HUES48 (cell line): ENCODE measurements around the gene C19orf81.

ENCODE experiments used
- H3K27ac ChIP-seq: one replicate; pipeline ENCODE4 v1.7.0; 2013; ENCODE audit warnings: low read depth, low read length, inconsistent platforms
- H3K27me3 ChIP-seq: 2 replicates; pipeline ENCODE4 v1.6.1; 2013; ENCODE audit warnings: mild to moderate bottlenecking, low read length; ENCODE audit not compliant: control insufficient read depth, insufficient read depth
- H3K36me3 ChIP-seq: 2 replicates; pipeline ENCODE4 v1.6.1; 2013; ENCODE audit warnings: low read length; ENCODE audit not compliant: control insufficient read depth, insufficient read depth
- H3K4me1 ChIP-seq: 2 replicates; pipeline ENCODE4 v1.6.1; 2013; ENCODE audit warnings: mild to moderate bottlenecking, low read length; ENCODE audit not compliant: control insufficient read depth, insufficient read depth
- H3K4me3 ChIP-seq: 2 replicates; pipeline ENCODE4 v1.5.1; 2013; ENCODE audit warnings: mild to moderate bottlenecking, low read depth, low read length
- H3K9ac ChIP-seq: 2 replicates; pipeline ENCODE4 v1.6.1; 2013; ENCODE audit warnings: mild to moderate bottlenecking, low read depth, low read length, moderate library complexity
- H3K9me3 ChIP-seq: 2 replicates; pipeline ENCODE4 v1.6.1; 2013; ENCODE audit warnings: low read length; ENCODE audit not compliant: control insufficient read depth, insufficient read depth

Gene C19orf81

DNA sequence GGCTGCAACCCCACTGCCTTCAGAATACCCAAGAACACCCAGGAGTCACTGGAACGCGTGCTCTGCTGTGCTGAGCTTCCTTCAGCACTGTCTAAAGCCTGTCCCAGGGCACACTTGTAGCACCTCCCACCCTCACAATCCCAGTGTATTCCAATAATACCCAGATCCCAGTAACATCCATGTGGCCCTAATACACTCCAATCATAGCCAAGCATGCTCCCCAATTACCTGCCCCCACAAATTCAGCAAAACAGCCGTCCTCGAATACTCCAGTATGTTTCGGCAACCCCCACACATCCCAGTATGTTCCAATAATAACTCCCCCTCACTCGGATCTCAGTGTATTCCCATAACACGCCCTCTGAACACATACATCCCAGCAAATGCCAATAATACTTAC, 41.2 kb downstream of the C19orf81 start:
- peaks cover 81% of the 10 kb centered on the region for H3K27me3 ChIP-seq
- H3K9me3 ChIP-seq, result no peaks in the 10 kb centered on the region
- no peak overlapping the region for H3K4me3 ChIP-seq
- no peaks in the 10 kb centered on the region for H3K36me3 ChIP-seq
- H3K9ac ChIP-seq, result no peak overlapping the region
- no peak overlapping the region for H3K27ac ChIP-seq
- peaks cover 9% of the 10 kb centered on the region; the same call in 1 of the 2 replicates for H3K4me1 ChIP-seq

DNA sequence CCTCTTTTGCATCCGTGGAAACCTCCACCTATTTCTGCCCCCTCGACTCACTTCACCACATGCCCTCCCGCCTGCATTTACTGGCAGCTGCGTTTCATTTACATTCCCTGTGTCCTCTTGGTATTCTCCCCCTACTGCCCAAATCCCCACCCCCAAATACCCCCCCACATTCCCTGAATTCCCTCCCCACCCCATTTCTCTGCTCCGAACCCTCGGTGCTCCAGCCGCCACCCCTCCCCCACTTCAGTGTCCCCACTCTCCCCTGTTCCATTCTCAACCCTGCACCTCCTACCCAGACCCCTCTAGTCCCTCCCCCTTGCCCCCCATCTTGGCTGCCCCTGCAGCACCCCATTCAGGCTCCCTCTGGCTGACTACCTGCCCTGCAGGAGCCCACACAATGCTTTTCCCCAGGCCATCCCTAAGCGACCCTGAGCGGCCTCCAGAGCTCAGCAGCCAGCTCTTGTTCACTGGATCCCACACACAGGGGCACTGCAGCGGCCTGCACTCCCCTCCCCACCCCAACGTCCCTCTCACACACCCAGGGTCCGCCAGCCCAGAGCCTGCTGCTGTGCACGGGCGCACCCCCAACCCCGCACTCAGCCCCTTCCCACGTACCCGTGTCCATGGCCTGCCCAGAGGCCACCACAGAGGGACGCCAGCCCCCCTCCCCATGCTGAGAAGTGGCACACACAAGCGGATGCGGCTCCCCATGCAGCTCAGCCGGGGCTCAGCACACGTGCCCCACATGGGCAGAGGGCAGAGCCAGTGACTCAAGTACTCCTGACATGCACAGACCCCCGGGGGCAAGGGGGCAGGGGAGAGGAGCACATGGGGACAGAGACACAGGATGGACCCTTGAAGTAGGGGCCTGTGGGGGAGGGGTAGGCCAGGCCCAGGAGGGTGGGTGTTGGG, 44.1 kb downstream of the C19orf81 start:
- H3K4me1 ChIP-seq, result peaks cover 9% of the 10 kb centered on the region; the same call in 1 of the 2 replicates
- H3K27me3 ChIP-seq, result peaks cover 84% of the 10 kb centered on the region
- no peak overlapping the region for H3K27ac ChIP-seq
- H3K4me3 ChIP-seq, result peak overlapping the region; percentile 42
- no peak overlapping the region for H3K9ac ChIP-seq
- H3K36me3 ChIP-seq, result no peaks in the 10 kb centered on the region
- no peaks in the 10 kb centered on the region for H3K9me3 ChIP-seq

DNA sequence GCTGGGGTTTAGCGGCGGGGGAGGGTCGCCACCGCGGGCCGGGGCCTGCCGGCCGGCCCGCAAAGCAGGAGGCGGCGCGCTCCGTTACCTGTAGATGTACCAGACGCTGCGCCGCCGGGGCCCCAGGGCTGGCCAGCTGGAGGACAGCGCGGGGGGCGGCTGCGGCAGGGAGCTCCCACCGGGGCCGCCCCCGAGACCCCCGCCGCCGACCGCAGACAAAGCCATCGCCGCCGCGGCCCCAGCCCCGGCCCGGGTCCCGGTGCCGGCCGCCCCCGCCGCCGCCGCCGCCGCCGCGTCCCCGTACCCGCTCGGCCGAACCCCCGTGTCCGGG, 45.5 kb downstream of the C19orf81 start:
- Histone ChIP-seq H3K9ac (no peak overlapping the region), H3K36me3 (no peaks in the 10 kb centered on the region), H3K9me3 (no peaks in the 10 kb centered on the region), H3K4me1 (peaks cover 9% of the 10 kb centered on the region; the same call in 1 of the 2 replicates), H3K27ac (no peak overlapping the region), H3K4me3 (peak overlapping the region; percentile 42), H3K27me3 (peaks cover 88% of the 10 kb centered on the region)

DNA sequence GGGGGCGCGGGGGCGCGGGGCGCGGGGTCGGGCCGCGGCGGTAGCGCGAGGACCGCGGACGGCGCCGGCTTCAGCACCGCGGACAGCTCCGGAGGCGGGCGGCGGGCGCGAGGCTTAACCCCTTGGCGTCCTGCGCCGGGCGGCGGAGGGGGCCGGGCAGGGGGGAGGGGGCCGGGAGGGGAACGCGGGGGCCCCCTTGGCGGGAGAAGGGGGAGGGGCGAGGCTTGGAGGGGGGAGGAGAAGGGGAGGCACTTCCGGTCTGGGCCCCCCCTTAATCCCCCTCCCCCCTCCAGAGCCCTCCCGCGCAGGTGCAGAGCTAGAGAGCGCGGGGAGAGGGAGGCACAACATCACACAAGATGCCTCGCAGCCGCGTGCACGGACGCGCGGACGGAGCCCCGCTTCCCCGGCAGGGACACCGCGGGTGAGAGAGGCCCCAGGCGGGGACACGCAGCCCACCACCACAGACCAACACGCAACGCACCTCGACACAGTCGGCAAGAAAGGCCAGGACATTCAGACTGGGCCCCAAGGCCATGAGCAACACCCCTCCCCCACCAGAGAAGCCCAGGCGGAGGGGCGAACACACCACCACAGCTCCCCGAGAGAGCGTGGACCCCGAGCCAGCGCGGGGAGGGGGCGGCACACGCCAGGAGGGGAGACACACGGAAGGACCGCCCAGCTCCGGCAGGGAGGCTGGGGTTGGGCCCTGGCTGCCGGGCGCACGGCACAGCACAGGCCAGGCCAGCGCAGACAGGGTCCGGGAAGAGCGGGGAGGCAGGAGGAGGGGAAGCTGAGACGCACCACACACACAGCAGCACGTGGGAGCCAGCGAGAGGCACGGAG, 46.2 kb downstream of the C19orf81 start:
- no peak overlapping the region for H3K27ac ChIP-seq
- peaks cover 88% of the 10 kb centered on the region for H3K27me3 ChIP-seq
- H3K4me1 ChIP-seq, result peaks cover 9% of the 10 kb centered on the region; the same call in 1 of the 2 replicates
- no peak overlapping the region for H3K9ac ChIP-seq
- H3K36me3 ChIP-seq, result no peaks in the 10 kb centered on the region
- no peaks in the 10 kb centered on the region for H3K9me3 ChIP-seq
- peak overlapping the region; percentile 62 for H3K4me3 ChIP-seq

DNA sequence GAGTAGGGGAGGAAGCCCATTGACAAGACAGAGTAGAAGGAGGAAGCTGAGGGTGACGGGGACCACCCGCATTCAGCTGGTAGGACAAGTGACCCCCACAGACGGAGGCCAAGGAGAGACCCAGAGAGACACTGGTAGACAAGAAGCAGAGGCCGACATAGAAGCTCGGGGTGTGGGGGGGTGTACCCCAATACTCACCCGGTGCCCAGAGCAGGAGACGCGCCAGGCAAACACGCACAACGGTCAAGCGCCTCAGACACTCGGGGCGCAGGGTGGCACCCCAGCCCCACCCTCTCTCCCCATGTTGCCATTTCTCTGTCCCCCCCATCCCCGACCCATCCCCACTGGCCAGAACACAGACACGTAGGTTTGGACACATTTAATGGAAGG, 46.8 kb downstream of the C19orf81 start:
- Histone ChIP-seq H3K9ac (no peak overlapping the region), H3K4me3 (peak overlapping the region; percentile 62; the same call in 1 of the 2 replicates), H3K36me3 (no peaks in the 10 kb centered on the region), H3K4me1 (peaks cover 9% of the 10 kb centered on the region; the same call in 1 of the 2 replicates), H3K27ac (no peak overlapping the region), H3K27me3 (peaks cover 87% of the 10 kb centered on the region), H3K9me3 (no peaks in the 10 kb centered on the region; the same call in 1 of the 2 replicates)

DNA sequence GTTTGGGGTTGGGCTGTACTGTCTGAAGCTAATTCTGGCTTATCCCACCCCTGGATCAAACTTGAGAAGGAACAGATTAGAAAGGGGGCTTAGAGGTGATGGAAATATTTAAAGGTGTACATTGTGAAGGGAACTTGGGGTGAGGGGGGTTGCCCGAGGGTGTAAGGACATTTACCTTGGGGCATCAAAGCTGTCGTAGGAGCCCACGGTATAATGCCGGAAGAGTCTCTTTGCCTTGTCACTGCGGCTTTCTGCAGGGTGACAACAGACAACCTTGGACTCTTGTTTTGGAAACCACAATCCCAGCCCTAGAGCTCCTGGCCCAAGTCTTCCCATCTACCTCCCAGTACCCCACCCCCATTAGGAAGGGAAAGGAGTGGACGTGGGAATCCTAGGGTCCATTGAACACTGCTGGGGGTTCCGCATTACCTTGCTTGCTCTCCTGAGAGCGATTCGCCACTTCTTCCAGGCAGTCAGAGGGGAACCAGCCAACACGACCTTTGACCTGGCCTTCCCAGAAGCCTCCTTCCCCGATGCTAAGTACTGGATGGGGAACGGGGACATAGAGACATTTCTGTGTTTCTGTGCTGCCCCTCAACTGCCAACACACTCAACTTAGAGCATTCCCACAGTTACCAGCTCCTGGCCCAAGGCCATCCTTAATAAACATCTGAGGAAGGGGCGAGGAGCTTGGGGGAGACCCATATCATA, 48.3 kb downstream of the C19orf81 start:
- Histone ChIP-seq H3K9me3 (no peaks in the 10 kb centered on the region; the same call in 1 of the 2 replicates), H3K4me1 (peaks cover 9% of the 10 kb centered on the region; the same call in 1 of the 2 replicates), H3K27me3 (peaks cover 76% of the 10 kb centered on the region), H3K9ac (no peak overlapping the region), H3K36me3 (no peaks in the 10 kb centered on the region), H3K27ac (no peak overlapping the region), H3K4me3 (no peak overlapping the region)

DNA sequence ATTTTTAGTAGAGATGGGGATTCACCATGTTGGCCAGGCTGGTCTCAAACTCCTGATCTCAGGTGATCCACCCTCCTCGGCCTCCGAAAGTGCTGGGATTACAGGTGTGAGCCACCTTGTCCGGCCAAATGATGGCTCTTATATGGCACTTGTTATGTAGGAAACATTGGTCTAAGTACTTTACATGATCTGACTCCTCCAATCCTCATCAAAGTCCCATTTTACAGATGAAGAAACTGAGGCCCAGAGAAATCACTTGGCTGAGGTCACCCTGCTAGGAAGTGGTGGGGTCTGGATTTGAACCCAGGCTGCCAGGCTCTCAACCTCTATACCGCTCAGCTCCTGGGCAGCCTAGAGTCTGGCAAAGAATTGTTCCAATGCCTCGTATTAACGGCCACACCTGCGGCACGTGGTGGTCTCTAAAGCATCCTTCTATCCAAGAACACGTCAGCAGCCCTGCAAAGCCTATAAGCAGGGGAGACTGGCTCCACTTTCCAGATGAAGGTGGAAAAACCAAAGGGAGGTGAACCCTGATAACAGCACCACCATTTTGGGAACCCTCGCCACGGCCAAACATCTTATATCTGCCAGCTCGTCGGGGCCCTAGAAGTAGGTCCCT, 52.2 kb downstream of the C19orf81 start:
- Histone ChIP-seq H3K27me3 (peaks cover 45% of the 10 kb centered on the region), H3K9ac (no peak overlapping the region), H3K27ac (no peak overlapping the region), H3K4me3 (no peak overlapping the region), H3K9me3 (no peaks in the 10 kb centered on the region; the same call in 1 of the 2 replicates), H3K36me3 (no peaks in the 10 kb centered on the region), H3K4me1 (no peaks in the 10 kb centered on the region)

DNA sequence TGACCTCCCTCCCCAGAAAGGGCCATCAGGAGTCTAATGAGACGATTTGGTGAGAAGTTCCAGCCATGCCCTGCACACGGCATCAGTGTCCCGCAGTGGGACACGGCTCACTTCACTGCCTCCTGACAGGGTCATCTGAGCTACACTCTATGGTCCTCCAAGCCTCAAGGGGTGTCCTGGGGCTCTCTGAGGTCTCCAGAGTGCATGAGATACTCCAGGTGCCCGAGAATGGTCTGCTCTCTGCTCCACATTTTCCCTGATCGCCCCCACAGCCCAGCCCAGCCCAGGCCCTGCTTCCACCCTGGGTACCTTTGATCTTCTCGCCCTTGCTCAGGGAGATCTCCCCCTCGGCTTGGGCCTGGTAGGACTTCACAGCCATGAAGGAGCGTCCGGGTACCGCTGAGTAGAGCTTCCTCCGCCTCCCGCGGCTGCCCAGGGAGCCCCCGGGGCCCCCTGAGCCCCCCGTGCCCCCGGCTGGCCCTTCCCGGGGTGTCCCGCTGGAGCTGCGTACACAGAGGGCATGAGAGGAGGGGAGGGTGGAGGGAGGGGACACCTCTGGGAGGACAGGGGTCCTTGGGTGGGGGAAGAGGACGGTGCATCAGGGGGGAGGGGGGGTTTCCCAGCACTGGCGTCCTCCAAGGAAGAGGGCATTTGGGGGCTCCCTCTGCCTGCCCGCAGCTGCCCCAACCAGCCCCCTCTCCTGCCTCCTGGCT, 53.1 kb downstream of the C19orf81 start:
- Histone ChIP-seq H3K36me3 (no peaks in the 10 kb centered on the region), H3K9ac (no peak overlapping the region), H3K4me3 (no peak overlapping the region), H3K9me3 (no peaks in the 10 kb centered on the region; the same call in 1 of the 2 replicates), H3K27ac (no peak overlapping the region), H3K4me1 (no peaks in the 10 kb centered on the region), H3K27me3 (peaks cover 38% of the 10 kb centered on the region)

DNA sequence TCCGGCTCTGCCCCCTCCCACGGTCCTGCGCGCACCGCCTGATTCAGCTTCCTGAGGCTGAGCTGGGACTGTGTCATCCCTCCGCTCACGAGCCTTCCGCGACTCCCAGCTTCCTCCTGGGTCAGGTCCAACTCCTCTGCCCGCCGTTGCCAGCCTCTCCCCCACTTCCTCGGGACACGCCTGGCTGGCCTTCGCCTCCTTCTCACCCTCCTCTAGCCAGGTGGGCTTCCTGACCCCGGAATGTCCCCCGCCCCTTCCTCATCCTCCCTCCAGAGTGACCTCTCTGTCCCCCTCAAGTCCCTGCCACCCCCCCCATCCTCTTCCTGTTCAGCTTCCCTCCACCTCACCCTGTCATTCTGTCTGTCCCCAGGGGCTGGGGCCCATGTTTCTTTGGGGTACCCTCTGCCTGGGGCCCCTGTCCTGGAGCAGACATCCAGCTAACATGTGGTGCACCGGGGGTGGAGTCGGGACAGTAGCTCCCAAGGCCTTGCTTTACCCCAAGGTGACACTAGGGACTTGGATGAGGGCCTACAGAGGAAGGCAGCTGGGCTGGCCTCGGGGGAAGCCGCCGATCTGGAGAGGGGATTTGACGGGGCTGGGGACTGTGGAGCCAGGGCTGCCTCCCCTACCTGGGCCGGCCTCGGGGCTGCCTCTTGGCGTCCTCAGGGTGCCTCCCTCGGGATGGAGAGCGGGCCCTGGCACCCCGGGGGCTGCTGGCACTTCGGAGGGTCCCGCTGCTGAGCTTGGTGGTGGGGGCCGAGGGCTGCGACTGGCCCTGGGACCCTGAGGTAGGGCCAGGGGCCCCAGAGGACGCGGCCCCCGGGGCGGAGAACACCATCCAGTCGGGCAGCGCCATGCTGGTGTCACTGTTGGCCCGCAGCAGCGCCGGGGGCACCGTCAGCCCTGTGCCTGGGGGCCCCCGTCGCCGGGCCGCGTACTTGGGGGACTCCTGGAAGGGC, 53.9 kb downstream of the C19orf81 start:
- Histone ChIP-seq H3K27me3 (peaks cover 30% of the 10 kb centered on the region), H3K27ac (no peak overlapping the region), H3K4me1 (no peaks in the 10 kb centered on the region), H3K9me3 (no peaks in the 10 kb centered on the region; the same call in 1 of the 2 replicates), H3K4me3 (no peak overlapping the region), H3K9ac (no peak overlapping the region), H3K36me3 (no peaks in the 10 kb centered on the region)
